ENCODE data around the gene KANK2.

GRCh38 chr19:11142528-11143171 lies 54.7 kb downstream of the KANK2 start:
- TF ChIP-seq CTCF (IDR thresholded peaks at IDR 0.05; ENCODE audit: poor library complexity, severe bottlenecking) = no peak
- no peak for TF ChIP-seq EP300 (conservative IDR thresholded peaks at IDR 0.05; ENCODE audit: poor library complexity, severe bottlenecking)
- TF ChIP-seq POLR2AphosphoS5 (IDR thresholded peaks at IDR 0.05) = no peak
- TF ChIP-seq EZH2 (IDR thresholded peaks at IDR 0.05; ENCODE audit: borderline replicate concordance, insufficient read depth, low read length, poor library complexity, severe bottlenecking) = no peak
- TF ChIP-seq MXI1 (conservative IDR thresholded peaks at IDR 0.05; ENCODE audit: poor library complexity, severe bottlenecking) = no peak
- no peak for TF ChIP-seq RAD21 (conservative IDR thresholded peaks at IDR 0.05)
